H4 (cell line): ENCODE results near the gene POT1. TPM values are rescaled to one million over a fixed set of nuclear protein-coding genes. Genes with fewer than 3 reads are reported as not detected.
"Not testable (repeated sequence)": the region's sequence is repeated elsewhere in the genome, so short reads cannot be mapped to it uniquely, and the experiment has no call there.

ENCODE experiments used
- DNase-seq: peaks from one replicate; pipeline ENCODE4 v3.0.0-alpha.2; 2015; ENCODE audit warnings: low spot score
- total RNA-seq: library from RNA; depleted of rRNA; stranded (reverse); fragments of >200 nt; shearing (Covaris generic); gene quantifications from 2 replicates; pipeline ENCODE4 v1.2.3, GENCODE V29; 2014; rRNA removed

The POT1 gene, protein sequence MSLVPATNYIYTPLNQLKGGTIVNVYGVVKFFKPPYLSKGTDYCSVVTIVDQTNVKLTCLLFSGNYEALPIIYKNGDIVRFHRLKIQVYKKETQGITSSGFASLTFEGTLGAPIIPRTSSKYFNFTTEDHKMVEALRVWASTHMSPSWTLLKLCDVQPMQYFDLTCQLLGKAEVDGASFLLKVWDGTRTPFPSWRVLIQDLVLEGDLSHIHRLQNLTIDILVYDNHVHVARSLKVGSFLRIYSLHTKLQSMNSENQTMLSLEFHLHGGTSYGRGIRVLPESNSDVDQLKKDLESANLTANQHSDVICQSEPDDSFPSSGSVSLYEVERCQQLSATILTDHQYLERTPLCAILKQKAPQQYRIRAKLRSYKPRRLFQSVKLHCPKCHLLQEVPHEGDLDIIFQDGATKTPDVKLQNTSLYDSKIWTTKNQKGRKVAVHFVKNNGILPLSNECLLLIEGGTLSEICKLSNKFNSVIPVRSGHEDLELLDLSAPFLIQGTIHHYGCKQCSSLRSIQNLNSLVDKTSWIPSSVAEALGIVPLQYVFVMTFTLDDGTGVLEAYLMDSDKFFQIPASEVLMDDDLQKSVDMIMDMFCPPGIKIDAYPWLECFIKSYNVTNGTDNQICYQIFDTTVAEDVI
- 28.0 and 30.9 TPM in 2 replicates for total RNA-seq

DNA sequence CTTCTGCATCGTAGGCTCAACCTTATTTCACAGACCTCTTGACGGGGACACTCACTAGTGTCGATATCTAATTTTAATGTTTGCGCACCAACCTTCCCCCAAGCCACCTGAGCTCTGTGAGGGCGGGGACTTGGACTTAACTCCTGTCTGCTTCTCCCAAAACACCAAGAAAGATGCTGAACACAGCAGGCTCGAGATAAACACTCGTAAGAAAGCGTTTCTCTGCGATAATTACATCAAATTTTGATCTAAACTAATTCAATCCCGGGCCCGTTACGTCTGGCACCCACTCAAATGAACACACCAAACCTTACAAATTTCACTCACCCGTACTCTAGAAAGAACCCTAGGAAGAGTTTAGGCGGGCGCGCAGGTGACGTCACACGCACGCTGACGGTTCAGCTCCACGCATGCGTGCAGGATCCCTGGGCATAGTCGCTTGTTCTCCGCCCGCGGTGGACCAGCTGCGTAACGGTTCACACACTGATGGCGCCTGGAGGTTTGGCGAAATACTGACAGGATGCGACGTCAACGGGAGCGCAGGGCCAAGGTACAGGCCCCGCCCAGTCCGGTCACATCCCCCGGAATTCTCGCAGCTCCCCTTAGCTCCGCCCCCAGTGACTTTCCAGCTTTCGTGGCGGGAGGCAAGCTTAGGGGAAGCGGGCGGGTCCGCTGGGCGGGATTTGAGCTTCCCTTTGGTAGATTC, at the start of gene POT1:
TSS of gene POT1 (minus strand) at position 359 of the 706 bp plus-strand sequence. CDS start 32,652 bp downstream, outside the sequence.
- peak; percentile 100 for DNase-seq

DNA sequence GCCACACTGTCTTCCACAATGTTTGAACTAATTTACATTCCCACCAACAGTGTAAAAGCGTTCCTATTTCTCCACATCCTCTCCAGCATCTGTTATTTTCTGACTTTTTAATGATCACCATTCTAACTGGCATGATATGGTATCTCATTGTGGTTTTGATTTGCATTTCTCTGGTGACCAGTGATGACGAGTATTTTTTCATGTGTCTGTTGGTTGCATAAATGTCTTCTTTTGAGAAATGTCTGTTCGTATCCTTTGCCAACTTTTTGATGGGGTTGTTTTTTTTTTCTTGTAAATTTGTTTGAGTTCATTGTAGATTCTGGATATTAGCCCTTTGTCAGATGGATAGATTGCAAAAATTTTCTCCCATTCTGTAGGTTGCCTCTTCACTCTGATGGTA, 45.5 kb upstream of the POT1 start:
- DNase-seq = not testable (repeated sequence)

DNA sequence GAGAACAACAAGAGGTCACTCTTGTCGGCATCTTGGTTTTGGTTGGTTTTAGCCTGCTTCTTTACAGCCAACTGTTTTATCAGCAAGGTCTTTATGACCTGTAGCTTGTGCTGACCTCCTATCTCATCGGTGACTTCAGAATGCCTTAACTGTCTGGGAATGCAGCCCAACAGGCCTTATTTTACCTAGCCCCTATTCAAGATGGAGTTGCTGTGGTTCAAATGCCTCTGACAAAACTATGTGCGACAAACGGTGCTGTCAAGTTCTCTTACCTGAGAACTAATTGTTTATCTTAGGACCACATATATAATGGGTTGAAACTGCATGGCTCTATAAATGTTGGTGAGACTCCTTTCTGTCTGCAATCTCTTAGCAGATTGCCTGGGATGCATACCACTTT, 35.9 kb upstream of the POT1 start:
- DNase-seq = no peak

DNA sequence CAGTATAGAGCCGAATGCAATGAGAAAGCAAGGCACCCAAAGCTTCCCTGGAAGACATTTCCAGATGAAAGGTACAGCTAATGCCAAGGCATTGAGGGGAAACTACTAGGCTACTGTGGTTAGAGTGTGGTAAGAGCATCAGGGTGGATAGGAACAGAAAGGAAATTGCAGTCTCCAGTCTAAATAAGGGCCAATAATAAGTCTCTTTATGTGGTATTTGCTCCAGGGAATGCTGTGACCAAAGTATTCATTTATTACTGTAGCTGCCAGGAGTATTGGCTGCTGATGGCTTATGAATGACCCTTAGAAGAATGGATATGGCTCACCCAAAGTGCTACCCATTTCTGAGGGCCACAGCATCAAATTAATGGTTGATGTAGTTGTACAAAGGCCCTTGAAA, 30.1 kb upstream of the POT1 start:
- peak; percentile 24 for DNase-seq

DNA sequence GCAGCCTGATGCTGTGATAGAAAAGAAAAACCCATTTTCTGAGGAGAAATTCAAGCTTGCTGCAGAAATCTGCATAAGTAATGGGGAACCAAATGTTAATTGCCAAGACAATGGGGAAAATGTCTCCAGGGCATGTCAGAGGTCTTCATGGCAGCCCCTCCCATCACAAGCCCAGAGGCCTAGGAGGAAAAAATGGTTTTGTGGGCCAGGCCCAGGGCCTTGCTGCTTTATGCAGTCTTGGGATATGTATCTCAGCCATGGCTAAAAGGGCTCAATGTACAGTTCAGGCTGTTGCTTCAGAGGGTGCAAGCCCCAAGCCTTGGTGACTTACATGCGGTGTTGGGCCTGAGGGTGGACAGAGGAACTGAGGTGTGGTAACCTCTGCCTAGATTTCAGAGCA, 28.3 kb upstream of the POT1 start:
- DNase-seq = not testable (repeated sequence)

DNA sequence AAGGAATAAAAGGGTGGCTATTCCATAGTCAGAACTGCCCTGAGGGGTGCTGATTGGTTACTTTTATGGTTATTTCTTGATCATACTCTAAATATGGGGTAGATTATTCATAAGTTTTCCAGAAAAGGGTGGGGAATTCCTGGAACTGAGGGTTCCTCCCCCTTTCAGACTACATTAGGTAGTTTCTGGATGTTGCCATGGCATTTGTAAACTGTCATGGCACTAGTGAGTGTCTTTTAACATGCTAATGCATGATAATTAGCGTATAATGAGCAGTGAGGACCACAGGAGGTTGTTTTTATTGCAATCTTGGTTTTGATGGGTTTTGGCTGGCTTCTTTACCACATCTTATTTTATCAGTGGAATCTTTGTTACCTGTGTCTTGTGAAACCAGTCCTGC, 26.5 kb upstream of the POT1 start:
- no peak for DNase-seq

DNA sequence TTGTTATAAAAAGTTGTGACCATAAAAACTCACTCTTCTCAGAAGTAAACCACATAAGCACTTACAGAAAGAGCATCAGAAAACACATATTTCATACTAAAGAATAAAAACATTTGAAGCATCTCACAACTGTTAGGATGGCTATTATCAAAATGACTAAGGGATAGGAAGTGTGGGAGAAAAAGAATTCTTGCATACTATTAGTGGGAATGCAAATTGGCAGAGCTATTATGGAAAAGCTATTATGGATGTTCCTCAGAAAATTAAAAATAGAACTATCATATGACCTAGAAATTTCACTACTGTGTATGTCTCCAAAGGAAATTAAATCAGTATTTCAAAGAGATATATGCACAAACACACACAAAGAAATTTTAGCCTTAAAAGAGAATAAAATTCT, 25.2 kb upstream of the POT1 start:
- DNase-seq = no peak

DNA sequence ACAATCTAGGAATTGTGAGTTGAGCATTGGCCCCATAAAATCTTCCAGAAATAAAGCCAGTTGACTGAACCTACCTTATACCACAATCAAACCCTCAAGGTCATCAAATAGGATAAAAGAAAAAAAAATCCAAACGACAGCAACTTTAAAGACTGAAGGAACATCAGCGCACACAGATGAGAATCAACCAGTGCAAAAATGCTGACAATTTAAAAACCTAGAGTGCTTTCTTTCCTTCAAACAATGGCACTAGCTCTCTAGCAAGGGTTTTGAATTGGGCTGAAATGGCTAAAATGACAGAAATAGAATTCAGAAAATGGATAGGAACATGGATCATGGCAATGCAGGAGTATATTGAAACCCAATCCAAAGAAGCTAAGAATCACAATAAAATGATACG, 16.1 kb upstream of the POT1 start:
- no peak for DNase-seq

DNA sequence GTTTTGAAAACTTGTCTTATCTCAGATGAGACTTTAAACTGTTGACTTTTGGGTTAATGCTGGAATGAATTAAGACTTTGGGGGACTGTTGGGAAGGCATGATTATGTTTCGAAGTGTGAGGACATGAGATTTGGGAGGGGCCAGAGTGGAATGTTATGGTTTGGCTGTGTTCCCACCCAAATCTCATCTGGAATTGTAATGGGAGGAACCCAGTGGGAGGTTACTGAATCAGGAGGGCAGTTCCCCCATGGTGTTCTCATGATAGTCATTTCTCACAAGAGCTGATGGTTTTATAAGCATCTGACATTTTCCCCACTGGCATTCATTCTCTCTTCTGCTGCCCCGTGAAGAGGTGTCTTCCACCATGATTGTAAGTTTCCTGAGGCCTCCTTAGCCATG, 13.8 kb upstream of the POT1 start:
- no peak for DNase-seq

DNA sequence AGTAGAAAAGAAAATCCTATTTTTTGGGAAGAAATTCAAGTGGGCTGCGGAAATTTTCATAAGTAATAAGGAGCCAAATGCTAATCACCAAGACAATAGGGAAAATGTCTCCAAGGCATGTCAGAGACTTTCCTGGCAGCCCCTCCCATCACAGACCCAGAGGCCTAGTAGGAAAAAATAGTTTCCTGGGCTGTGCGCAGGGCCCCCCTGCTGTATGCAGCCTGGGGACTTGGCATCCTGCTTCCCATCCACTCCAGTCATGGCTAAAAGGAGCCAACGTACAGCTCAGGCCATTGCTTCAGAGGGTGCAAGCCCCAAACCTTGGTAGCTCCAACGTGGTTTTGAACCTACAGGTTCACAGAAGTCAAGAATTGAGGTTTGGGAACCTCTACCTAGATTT, 12.8 kb upstream of the POT1 start:
- DNase-seq = no peak

DNA sequence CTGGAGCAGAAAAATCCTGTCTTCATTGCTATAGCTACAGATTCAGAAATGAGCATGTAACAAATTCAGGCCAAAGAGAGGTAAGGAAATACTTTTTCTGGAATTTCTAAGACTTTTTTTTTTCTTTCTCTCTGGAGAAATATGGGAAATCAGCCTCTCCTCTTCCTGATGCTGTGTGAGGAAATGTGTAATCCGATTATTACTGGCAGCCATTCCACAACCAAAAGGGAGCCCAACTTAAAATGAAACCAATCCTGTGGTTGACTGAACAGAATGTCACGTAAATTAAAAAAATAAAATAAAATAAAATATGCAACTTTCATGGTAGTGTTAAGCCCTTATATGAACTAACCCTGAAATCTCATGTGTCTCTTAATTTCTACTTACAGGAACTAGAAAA, 10.7 kb upstream of the POT1 start:
- no peak for DNase-seq

DNA sequence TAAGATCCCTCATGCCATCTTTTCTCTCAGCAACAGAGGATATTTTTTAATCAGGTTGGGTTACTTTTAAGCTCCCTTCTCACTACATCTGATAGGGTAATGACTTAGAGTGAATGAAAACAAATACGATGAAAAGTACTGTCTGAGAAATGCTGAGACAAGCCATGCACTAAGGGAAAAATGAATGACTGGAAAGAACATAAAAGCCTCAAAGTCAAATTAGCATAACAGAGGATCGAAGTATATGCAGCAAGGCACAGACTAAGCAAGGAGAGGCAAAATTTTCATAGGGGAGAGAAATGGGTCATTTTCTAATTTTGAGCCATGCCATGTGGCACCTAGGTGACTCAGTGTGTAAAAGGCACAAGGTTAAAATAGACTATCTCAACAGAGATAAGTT, 8.5 kb upstream of the POT1 start:
- DNase-seq = no peak

DNA sequence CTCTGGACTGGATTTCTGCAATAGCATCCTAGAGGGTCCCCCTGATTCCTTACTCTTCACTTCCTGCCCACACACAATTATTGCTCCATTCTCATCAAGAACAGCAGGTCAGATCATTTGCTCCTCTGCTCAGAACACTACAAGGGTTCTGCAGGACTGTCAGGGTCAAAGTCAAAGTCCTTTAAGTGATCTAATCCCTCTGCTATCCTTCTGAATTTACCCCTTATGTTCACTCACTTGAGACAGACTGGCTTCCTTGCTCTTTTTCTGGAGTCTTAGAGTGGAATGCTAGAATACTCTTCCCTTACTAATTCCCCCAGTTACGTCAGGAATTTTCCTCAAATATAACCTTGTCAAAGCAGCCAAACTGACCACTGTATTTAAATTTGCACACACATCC, 7.5 kb upstream of the POT1 start:
- DNase-seq = no peak

DNA sequence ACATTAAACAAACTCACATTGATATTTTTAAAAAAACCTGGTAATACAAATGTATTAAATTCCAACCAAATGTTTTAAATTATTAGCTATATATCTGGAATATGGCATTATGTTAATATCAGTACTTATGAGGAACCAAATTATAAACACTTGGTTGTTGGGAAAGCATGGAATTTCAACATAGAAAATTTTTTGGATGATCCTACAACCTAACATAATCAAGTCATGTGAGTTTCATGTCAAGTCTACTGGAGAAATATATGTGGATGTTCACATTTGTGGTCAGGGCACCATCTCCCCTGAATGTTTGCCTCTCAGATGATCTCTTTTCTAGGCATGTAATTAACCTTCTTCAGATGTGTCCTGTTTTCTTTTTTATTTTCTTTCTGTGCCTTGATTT, 5.2 kb upstream of the POT1 start:
- DNase-seq = no peak

DNA sequence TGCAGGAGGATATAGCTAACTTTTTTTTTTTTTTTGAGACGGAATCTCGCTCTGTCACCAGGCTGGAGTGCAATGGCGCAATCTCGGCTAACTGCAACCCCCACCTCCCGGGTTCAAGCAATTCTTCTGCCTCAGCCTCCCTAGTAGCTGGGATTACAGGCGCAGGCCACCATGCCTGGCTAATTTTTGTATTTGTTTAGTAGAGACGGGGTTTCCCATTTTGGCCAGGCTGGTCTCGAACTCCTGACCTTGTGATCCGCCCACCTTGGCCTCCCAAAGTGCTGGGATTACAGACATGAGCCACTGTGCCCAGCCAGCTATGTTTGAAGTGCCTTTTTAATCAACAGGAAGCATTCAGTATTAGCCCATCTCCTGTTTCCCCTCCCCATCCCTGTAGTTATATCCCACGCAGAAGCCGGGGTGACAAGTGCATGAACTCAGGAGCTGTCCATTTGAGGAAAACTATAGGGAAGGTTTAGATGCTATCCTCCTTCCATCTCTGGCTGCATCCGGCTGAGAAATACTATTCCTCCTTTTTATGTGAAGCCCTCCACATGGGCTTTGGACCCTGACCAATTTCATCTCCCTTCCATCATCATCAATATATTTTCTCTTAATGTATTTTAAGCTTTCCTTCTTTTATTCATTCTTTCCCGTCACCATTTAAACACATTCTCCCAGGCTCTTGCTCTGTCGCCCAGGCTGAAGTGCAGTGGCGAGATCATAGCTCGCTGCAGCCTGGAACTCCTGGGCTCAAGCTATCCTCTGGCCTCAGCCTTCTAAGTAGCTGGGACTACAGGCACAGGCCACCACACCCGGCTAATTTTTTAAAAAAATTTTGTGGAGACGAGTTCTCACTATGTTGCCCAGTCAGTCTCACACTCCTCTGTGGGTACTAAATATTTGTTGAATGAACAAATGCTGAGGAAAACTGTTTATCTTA, 1.3 kb upstream of the POT1 start:
- DNase-seq = no peak

DNA sequence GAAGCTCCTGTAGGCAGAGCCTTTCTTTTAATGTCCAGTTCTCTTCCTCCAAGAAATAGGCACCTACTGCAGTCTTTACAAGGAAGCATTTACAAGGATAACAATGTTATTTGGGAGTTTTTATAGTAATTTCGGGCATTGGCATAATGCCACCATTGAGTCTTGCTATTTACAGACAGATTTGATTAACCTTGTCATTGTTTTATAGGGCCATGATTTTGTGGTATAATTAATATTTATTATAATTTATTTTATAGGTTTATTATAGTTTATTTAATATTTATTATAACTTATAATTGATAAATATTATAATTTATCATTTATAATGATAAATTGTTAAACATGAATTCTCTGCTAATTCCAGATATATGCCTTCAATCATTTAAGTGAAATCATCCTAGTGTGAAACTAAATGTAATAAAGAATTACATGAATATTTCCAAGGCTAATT, 573 bp upstream of the POT1 start:
- no peak for DNase-seq

DNA sequence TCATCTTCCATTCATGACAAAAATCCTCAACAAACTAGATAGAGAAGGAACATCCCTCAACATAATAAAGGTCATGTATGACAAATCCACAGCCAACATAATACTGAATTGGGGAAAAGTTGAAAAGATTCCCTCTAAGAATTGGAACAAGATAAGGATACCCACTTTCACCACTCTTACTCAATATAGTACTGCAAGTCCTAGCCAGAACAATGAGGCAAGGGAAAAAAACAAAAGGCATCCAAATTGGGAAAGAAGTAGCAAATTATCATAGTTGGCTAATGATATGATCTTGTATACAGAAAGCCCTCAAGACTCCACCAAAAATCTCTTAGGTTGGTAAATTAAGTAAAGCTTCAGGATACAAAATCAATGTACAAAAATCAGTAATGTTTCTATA, 4.7 kb downstream of the POT1 start:
- DNase-seq = no peak

DNA sequence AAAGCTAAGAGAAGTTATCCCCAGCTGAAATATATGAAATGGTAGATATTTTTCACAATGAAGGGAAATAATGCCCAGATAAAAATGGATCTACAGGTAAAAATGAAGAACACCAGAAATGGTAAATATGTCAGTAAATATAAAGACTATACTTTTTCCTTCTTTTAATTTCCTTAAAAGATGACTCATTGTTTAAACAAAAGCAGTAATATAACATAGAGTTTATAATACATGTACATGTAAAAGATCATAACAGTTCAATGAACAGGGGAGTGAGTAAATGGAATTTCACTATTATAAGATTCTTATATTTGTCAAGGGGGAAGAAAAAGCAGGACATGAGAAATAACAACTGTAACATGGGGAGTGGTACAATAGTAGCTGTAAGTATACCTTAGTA, 7.4 kb downstream of the POT1 start:
- DNase-seq = no peak

DNA sequence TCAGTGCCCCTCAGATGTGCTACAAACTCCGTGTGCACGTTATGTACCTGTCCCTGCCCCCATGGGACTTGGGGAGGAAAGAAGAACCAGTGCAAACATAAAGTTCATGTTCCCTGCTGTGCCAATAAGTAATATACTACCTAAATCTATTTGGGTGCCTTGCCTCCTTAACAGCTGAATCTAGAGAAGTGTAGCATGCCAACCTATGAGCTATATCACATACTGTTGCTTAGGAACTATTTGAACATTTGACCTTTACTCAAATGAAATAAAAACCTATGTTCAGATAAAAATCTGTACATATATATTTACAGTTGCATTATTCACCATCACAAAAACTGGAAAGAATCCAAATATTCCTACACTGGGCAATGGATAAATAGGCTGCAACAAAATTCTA, 9.8 kb downstream of the POT1 start:
- no peak for DNase-seq

DNA sequence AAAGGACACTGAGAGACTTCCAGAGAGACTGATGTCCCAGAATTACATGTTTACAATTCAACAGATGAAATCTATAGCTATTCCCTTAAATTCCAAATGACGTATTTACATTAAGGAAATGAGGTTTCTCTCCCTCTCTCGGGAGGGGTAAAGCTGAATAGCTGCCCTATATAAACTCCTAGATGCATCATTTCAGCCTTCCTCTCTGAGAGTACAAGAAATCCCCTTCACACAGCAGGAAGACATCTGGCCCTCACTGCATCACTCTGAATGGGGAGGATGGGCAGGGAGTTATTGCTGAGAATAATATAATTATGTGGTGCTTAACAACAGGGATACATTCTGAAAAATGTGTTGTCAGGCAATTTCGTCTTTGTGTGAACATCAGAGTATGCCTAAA, 11.0 kb downstream of the POT1 start:
- DNase-seq = no peak

DNA sequence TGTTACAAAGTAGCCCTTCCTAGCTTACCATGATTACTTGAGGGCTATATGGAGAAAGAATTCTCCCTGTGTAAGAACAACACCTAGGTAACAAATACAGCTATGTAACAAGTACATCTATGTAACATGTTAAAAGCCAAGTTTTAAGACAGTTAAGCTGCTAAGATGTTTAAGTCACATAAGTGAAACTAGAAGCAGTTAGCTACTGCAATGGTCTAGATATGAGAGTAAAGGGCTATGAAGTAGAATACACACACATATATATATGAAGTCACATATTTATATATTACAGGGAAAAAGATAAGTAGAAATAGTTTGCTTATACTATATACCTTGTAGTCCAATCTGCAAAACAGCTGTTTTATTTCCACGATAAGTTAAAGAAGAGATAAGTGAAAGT, 14.4 kb downstream of the POT1 start:
- DNase-seq = no peak

DNA sequence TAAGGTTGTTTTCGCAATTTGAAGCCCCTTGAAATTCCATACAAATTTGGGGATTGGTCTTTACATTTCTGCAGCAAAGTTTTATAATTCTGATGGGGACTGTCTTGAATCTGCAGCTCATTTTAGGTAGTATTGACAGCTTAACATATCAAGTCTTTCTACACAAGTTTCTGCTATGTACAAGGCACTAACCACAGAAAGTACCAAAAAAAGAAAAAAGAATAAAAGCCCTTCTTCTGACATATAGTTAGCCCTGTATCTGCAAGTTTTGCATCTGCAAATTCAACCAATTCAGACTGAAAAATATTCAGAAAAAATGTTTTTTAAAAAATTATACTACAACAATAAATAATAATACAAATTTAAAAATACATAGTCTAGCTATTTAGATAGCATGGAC, 15.3 kb downstream of the POT1 start:
- no peak for DNase-seq
